Daoy (cell line): ENCODE measurements around the gene SYT6. TPM values are rescaled to one million over a fixed set of nuclear protein-coding genes. Genes with fewer than 3 reads are reported as not detected.

Source experiments
- DNase-seq: peaks from one replicate; pipeline ENCODE4 v3.0.0-alpha.2; 2015; ENCODE audit warnings: low read depth
- total RNA-seq: library from RNA; depleted of rRNA; stranded (reverse); fragments of >200 nt; shearing (Covaris generic); gene quantifications from 2 replicates; pipeline ENCODE4 v1.2.3, GENCODE V29; 2014

SYT6 gene
- total RNA-seq, 1 experiment from 2014 or later: not detected

DNA sequence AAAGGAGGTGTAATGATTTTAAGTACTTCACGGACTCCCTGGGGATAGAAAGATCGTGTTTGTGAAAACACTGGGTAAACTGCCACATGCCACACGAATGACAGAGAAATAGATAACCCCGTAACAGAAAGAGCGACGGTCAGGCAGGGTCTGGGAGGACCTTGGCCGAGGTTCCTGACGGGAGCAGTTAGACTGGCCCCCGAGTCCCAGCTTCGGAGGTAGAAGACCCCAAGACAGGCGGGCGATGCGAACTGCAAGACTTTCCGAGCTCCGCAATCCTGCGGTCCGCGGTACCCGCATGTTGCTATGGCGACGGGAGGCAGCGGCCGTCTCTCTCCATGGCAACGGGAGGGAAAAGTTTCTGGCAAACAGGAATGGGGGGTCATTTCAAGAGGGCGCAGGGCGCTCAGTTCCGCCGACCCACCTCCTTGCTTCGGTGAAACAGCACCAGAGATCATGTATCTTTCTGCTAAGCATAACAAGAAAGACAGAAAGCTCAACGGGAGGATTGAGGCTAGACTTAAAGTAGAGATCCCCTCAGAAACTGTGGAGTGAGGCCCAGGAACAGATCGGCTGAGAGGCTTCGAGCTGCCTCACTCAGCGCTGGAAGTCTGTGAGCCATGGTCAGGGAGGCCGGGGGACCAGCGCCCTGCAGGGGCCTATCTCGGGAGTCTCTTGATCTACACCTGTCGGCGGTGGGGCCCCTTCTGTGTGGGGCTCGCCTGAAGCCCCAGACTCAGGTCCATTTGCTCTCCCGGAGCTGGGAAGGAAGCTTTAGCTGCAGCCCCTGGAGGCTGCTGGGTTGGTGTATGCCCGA, 685 bp upstream of the SYT6 start:
- DNase-seq: peak; percentile 61

DNA sequence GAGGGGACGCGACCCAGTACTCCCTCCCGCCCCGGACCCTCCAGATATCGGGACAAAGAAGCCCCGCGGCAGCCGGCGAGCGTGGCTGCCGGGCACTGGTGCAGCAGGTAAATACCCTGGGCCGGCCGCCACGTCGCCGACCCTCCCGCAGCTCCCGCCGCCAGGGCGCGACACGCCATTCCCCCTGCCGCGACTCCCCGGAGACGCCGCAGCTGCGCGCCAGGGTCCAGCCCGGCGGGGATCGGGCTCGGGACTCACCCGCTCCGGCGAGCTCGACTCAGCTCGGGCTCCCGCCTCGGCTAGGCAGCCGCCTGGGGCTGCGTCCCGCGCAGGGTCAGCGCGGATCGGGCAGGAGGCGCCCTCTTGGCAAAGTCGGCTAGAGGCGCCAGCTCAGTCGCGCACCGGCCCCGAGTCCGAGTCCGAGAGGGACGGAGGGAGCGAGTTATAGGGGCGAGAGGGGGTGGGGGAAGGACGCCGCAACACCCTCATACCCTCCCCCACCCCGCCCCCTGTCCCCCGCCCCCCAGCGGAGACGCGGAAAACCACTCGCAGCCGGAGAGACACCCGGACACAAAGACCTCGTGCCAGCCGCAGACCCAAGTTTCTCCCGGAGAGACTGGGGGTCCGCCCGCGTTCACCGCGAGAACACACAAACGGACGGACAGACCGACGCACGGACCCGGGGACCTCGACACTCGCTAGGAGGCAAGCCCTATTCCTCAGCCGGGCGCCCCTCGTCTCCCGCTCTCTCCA, 985 bp downstream of the SYT6 start:
- peak; percentile 64 for DNase-seq

DNA sequence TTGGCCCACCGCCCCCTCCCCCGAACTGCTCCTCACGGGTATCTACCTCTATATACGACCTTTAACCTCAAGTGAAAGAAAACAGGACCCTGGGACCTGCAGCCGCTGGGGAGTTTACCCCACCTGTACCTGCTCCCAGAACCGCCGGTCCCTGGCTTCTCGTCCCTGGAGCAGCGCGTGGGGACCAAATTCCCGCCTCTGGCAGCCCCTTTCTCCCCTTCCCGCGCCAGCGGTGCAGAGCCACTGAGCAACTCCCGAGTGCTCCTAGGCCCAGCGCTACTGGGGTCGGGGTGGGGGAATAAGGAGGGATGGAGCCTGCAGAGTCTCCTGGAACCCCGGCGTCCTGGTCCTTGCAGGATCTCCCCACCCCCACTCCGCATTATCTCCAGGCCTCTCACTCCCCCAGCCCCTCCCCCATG, 1.6 kb downstream of the SYT6 start:
- DNase-seq: no peak

DNA sequence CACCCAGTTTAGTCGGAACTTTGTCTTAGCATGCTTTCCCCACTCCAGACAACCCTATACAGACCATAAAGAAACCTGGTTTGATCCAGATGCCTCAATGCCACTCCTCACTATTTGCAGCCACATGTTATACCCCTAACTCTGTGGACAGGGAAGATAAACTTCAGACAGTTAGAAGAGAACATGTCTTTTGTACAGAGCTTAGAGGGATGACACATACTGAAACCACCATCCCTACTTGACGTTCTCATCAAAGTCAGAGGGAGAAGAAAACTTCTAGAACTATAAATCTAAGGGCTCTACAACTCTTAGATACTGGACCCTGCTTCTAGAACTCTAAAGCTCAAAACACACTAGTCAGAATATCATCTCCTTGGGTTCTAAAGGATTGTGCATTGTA, 3.7 kb downstream of the SYT6 start:
- DNase-seq: no peak

DNA sequence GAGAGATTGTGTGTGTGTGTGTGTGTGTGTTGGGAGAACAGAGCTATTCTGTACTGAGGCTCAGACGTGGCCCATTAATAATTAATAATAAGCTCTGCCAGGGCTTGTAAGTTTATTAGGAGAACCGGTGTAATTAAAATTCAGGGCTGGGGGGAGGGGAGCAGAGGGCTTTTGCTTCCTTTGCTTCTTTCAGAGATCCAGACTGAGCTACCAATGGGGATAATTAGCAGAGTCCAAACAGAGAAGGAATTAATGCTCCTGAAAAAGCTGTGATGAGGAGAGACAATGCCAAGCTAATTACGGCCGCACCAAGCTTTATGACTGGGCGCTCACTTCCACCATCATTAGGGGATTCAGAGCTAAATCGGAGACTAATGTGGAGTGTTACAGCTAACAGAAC, 4.5 kb downstream of the SYT6 start:
- no peak for DNase-seq

DNA sequence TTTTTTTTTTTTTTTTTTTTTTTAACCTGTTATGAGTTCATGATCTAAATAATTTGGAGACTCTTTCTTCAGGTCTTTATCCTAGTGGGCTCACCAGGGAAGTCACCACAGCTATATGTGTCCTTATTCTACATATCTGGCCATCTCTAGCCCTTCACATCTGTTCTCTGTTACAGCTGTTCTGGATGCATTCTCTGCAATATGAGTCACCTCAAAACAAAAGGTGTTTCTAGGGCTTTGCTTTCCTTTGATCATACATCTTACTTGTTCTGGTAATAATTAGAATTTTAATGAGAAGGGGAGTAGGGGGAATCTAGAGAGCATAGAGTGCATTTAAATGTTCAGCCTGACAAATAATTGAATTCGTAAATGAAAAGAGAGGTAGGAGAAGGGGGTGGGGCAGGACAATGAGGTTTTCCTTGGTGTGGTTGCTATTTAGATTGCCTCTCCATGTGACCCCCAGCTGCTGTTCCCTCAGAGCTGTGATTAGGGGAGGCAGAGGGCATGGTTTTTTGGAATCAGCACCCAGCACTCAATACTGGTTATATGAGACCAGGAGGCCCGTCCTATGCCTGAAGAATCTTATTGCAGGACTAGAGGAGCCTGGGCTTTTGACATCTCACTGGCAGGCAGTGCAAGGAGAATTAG, 8.0 kb downstream of the SYT6 start:
- DNase-seq: no peak

DNA sequence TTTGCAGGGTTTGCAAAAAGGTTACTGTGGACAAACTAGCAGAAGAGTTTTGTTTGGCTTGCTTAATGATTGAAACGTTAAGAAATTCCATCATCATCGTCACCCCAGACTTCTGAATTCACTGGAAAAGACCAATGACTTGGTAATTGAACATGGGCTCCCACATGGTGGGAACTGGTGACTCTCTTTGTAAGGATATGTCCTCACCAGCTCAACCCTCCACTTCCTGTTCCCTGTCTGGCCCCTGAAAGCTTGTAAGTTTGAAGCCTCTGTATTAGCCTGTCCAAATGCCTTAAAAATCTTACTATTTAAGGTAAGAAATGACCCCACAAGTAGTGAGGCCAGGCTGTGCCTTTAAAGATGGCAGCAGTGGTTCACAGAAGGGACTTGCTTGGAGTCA, 9.7 kb downstream of the SYT6 start:
- no peak for DNase-seq

DNA sequence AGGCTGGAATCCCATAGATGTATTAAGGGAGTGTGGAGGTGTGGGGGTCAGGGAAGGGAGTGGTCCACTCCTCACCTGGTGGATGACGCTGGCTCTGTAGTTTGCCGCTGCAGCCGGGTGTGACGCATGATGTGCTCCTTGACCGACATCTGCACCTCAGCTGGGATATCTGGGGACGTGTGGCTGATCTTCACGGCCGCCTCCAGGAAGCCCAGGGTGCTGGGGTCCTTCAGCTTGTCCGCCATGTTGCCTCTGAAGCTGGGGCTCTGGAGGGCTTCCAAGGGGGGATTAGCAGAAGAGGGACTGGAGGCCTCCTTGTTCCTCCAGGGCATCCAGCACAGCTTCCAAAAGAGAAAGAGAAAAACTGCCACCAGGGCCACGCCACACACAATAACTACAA, 14.1 kb downstream of the SYT6 start:
- DNase-seq: no peak

DNA sequence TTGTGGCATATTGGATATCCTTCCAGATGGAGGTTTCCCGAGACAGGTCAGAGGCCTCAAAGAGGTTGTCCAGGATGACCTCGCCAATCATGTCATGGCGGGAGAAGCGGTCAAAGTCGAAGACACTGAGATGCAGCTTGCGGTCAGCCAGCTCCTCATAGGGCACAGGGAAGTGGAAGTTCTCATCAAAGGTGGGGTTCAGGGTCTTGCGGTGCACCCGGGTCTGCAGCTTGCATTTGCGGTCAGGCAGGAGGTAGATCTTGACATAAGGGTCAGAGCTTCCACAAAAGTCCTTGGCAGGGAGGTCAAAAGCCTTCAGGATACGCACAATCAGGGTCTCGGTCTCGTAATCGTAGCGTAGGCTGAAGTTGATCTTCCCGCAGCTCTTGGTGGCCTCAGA, 16.2 kb downstream of the SYT6 start:
- no peak for DNase-seq

DNA sequence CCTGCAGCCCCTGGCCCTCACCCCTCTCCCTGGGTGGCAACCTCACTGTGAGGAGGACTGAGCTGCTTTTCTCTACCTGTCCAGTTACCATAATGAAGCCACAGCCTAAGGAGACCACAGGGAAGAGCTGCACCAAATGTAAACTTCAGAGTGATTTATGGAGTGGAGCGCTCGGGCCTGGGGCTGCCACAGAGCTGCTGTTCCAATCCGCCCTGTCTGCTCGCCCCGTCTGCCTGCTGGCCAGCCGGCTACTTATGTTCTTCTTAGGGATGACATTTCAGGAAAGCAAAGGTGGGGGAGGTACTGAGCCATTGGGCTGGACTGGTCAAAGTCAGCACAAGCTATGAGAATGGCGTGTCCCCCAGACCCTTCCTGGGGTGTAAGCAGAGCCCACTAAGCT, 17.9 kb downstream of the SYT6 start:
- no peak for DNase-seq

DNA sequence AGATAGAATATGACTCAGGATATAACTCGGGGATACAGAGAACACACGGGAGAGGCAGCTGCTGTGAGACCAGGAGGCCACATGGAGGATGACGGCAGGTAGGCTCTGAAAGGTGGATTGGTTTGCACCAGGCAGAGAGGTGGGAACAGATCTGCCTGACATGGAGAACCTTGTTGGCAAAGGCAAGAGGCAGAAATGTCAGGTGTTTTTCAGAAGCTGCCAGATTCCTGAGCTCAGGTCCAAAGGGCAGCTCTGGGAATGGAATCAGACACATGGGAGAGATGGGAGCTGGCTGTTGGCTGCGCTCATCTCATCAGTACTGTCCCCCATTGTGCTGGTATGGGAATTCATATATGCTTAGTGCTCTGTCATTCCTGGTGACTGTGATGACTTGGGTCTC, 19.2 kb downstream of the SYT6 start:
- DNase-seq: no peak

DNA sequence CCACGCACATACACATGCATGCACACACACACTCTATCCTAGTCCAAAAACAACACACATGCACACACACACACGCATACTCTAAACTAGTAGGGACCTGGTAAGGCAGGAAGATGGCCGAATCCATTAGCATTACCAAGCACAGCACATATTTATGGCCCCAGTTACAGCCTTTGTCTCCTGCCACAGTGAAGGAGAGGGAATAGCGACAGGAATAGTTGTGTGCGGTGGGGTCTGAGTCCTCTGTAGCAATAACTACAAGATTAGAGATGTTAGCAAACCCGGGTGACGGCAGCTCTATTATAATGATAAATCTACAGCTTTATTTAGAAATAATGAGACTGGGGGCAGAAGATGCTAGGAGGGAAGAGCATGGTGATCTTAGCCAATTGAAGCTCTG, 20.5 kb downstream of the SYT6 start:
- no peak for DNase-seq

DNA sequence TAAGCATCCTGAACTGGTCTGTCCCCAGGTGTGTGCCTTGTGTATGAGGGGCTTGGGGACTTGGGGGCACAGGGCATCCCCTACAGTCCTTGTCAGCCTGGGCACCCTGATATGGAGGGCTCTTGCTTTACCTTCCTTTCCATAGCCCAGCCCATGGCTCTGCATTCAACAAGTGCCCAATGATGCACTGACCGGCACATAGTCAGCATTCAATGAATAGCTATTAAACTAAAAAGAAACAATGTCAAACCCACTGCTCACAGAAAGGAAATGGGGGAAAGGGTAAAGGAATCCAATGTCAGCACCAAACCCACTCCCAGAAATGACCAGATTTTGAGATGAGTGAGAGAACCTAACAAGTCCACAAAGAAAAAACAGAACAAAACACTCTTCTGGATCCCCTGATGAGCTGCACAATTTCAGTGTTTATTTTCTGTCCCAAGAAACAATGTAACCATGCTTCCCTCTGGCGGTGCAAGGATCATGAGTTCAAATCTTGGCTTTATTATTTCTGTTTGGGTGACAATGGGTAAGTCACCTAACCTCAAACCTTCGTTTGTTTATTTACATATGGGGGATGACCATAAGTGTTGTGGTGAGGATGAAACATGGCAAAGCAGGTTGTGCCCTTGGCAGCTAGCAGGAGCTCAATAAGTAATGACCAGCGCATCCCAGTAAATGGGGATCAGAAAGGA, 22.0 kb downstream of the SYT6 start:
- DNase-seq: no peak

DNA sequence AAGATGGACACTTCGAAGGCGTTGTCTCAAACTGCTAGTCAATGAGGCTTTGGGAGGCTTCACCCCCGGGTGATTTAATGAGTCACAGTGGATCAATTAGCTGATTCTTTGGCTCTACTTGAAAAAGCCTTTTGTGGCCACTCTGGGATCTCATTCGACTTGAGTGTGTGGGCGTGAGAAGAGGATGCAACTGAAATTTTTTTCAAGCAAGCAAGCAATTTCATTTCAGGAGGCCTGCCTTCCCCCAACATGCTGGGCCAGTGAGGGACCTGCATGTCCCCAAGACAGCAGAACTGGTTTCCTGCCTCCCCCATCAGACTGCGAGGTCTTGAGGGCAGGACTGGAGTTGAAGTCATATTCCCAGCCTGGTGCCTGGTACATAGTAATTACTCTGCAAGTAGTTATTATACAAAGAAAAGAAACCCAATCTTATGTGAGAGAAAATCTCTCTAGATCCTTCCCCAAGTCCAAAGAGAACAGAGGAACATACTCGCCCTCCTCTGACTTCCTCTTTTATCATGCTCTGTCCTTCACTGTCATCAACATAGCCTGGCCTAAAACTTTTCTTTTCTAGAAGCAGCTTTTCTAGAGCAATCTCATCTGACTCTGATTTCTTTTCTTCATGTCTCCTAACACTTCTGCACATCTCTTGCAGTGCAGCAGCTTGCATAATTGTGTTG, 22.7 kb downstream of the SYT6 start:
- DNase-seq: no peak

DNA sequence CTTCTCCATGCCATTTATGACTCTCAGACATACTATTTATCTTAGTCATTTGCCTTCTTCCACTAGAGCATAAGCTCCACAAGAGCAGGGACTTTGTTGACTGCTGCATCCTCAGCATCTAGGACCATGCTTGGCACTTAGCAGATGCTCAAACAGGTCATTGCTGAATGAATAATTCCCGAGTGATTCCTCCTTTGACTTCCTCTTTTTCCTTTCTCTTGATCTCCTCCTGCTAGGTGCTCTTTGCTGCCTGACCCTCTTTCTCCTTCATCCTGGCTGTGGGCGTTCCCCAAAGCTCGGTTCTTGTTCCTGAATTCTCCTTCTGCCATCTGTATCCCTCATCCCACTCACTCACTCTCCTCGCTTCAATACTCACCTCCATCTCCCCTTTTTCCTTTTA, 23.5 kb downstream of the SYT6 start:
- no peak for DNase-seq

DNA sequence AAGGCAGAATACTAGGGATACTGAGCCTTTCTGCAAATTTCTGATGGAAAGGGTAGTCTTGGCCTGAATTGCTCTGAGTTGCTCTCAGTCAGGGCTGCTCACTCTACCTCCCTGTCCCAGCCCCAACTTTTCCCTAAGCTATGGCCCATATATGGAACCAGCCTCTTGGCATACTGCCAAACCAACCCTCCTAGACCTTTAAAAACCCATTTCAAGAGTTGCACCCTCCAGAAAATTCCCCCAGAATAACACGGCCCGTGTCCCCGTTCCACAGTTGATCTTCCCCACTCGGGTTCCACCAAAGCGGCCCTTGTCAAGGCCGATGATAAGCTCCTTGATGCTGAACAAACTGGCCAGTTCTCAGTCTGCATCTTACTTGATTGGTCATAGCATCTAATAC, 25.4 kb downstream of the SYT6 start:
- DNase-seq: no peak

DNA sequence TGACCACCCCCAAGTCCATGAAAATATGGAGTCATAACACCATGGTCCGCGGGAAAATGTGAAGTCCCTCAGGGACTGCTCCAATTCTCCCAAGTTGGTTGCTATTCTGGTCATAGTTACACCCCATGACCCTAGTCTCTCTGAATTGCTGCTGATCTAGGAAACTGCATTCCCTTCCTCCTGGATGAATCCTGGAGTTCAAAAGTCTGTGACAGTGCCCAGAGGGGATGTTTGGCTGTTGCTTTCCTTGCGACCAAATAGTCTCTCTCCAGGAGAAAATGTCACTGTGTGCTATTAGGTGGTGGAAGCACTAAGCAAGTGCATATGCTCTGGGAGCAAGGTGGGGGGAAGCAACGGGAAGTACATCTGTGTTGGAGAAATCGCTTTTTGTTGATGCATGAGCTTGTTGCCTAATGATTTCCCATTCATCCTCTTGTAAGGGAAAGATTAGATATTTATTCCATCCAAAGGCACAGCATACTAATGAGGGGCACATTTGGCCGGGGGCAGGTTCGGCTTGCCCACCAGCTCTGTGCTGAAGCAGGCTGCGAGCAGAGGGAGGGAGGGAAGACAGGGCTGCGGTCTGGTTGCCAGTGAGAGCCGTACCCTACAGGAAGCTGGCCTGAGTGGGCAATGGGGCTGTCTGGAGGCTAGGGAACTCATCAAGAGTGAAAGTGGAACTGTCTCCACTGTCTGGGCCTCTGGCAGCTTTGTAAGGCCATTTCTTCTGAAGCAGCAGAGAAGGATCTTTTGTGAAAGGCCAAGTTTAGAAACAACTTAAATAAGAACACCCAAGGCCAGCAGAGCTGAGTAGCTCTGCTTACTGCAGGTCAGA, 27.2 kb downstream of the SYT6 start:
- DNase-seq: no peak

DNA sequence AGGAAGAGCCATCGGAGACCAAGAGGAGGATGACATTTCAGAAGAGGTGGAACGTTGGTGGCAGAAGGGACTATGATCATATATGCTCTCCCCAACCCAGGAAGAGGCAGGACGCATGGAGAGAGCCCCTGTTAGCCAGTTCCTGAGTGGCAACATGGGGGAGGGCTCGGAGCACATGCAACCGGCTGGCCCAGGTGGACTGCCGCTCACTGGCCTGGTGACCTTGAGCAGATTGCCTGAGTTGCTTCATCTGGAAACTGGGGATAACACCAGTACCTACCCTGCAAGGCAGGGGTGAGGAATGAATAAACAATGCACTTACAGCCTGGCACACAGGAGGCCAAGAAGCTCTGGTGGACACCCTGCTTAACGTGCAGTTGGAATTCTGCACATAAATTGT, 29.0 kb downstream of the SYT6 start:
- DNase-seq: no peak

DNA sequence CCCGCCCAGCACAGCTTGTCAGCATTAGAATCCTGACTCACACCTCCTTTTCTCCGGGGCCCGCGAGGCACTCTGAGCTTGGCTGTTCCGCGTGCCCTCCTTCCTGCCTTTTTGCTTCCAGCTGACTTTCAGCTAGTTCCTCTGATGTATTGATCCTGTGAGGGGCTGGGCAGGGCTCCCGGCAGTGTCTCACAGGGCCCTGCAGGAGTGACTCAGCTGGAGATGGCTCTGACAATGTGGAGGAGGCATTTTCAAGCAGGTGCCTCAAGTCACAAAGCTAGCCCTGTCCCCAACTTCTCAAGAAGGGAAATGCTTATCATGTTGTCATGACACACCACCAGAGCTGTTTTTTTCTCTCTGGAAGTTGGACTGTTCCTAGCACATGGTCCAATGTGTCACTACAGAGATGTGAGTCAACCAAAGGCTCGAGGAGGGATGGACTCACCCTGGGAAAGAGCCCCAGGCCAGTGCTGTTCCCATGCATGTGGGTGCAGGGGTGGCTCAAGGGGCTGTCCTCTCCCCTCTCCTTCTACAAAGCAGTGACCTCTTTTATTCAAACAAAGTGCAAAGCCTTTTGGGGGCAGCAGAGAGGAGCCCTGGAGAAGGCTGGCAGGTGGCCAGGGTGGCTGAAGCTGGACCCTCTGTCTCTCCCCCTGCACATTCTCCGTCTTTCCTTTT, 30.6 kb downstream of the SYT6 start:
- peak; percentile 72 for DNase-seq

DNA sequence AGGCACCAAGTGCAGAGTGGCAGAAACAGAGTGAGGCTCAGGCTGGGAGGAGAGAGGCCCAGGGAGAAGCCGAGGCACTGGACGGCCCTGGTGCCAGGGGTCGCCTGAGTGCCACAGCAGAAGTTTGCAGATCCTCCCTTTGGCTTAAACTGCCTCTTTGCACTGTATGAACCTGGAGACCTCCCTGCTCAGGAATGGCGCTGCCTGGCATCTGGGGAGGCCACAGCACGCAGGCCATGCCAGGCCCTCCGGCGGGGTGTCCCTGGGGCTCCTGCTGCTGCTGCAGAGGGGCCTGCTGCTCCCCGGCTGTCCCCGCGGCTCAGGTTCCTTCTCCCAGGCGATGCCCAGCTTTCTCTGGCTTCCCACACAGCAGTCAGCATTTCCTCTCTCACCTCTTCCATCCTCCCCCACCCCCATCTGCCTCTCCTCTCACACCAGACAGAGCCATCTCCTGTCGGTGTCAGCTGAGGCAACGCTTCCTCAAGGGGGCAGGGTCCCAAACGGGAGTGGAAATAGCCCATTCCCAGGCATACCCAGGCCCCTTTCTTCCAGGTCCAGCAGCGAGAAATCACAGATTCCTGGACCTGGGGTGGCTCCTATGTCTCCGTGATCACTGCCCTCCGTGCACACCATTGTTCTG, 35.2 kb downstream of the SYT6 start:
- no peak for DNase-seq
